Neuronal stem cell (in vitro differentiated cells): Measurements from ENCODE around the gene RBM15B.

Experiments used
- DNase-seq: peaks from one replicate; pipeline ENCODE4 v3.0.0-alpha.2; 2013; ENCODE audit warnings: low spot score
- H2AFZ ChIP-seq: one replicate; pipeline ENCODE4 v1.6.1; 2013; ENCODE audit warnings: mild to moderate bottlenecking, low read length, inconsistent platforms
- H2AK5ac ChIP-seq: 2 replicates; pipeline ENCODE4 v1.6.1; 2013; ENCODE audit warnings: low read depth, mild to moderate bottlenecking, inconsistent platforms, low read length, moderate library complexity, mixed read lengths
- H2BK120ac ChIP-seq: 2 replicates; pipeline ENCODE4 v1.6.1; 2013; ENCODE audit warnings: low read depth, mild to moderate bottlenecking, inconsistent platforms, low read length, moderate library complexity, mixed read lengths
- H2BK12ac ChIP-seq: one replicate; pipeline ENCODE4 v1.6.1; 2013; ENCODE audit warnings: low read length, inconsistent platforms
- H2BK15ac ChIP-seq: 2 replicates; pipeline ENCODE4 v1.6.1; 2013; ENCODE audit warnings: mild to moderate bottlenecking, low read length, inconsistent platforms, mixed read lengths
- H2BK5ac ChIP-seq: one replicate; pipeline ENCODE4 v1.6.1; 2013; ENCODE audit warnings: inconsistent platforms, mild to moderate bottlenecking, low read length, moderate library complexity
- H3K14ac ChIP-seq: one replicate; pipeline ENCODE4 v1.6.1; 2013; ENCODE audit warnings: low read length, inconsistent platforms
- H3K18ac ChIP-seq: 2 replicates; pipeline ENCODE4 v1.6.1; 2013; ENCODE audit warnings: low read length, inconsistent platforms
- H3K23ac ChIP-seq: 2 replicates; pipeline ENCODE4 v1.6.1; 2013; ENCODE audit warnings: low read depth, mild to moderate bottlenecking, mixed read lengths, low read length, inconsistent platforms; ENCODE audit not compliant: poor library complexity
- H3K27ac ChIP-seq: replicated peaks from 3 replicates; pipeline ENCODE4 v1.5.1; 2013; ENCODE audit warnings: low read length, inconsistent platforms
- H3K27me3 ChIP-seq, 3 experiments: 2 replicates each; pipeline ENCODE4 v1.6.1; 2013; ENCODE audit warnings: low read length in 3 of 3, mild to moderate bottlenecking in 2 of 3, inconsistent platforms in 1 of 3, low read depth in 1 of 3, mixed read lengths in 1 of 3, moderate library complexity in 1 of 3; ENCODE audit not compliant: control insufficient read depth in 3 of 3, insufficient read depth in 3 of 3
- H3K36me3 ChIP-seq, 2 donors: replicated peaks in 1 of 2; 2 replicates each; pipeline ENCODE4 v1.6.1; 2013; ENCODE audit warnings: low read length in 2 of 2; ENCODE audit not compliant: control insufficient read depth in 2 of 2, insufficient read depth in 2 of 2
- H3K4ac ChIP-seq: 2 replicates; pipeline ENCODE4 v1.6.1; 2013; ENCODE audit warnings: inconsistent platforms, mild to moderate bottlenecking, low read length, moderate library complexity
- H3K4me1 ChIP-seq, 2 donors: 1 replicate in 1 of 2; 2 replicates in 1 of 2; pipeline ENCODE4 v1.6.1; 2013; ENCODE audit warnings: low read length in 2 of 2, low read depth in 1 of 2; ENCODE audit not compliant: control insufficient read depth in 2 of 2, insufficient read depth in 1 of 2
- H3K4me2 ChIP-seq: one replicate; pipeline ENCODE4 v1.6.1; 2013; ENCODE audit warnings: mild to moderate bottlenecking, low read length, inconsistent platforms; ENCODE audit not compliant: insufficient read depth, poor library complexity, severe bottlenecking
- H3K4me3 ChIP-seq, 2 donors: 2 replicates each; pipeline ENCODE4 v1.5.1; 2013; ENCODE audit warnings: low read length in 2 of 2, mild to moderate bottlenecking in 2 of 2, inconsistent platforms in 1 of 2, moderate library complexity in 1 of 2
- H3K79me1 ChIP-seq: one replicate; pipeline ENCODE4 v1.6.1; 2013; ENCODE audit warnings: low read depth, mild to moderate bottlenecking, inconsistent platforms, low read length, moderate library complexity
- H3K9ac ChIP-seq: one replicate; pipeline ENCODE4 v1.6.1; 2013; ENCODE audit warnings: mild to moderate bottlenecking, low read depth, low read length, inconsistent platforms; ENCODE audit not compliant: poor library complexity
- H3K9me3 ChIP-seq, 2 donors: replicated peaks in 1 of 2; 2 replicates each; pipeline versions ENCODE3 to v1.6.1; 2013; ENCODE audit warnings: low read length in 2 of 2, mild to moderate bottlenecking in 2 of 2, inconsistent platforms in 1 of 2, low read depth in 1 of 2, mixed read lengths in 1 of 2, moderate library complexity in 1 of 2; ENCODE audit not compliant: control insufficient read depth in 2 of 2, insufficient read depth in 1 of 2
- H4K8ac ChIP-seq: one replicate; pipeline ENCODE4 v1.6.1; 2013; ENCODE audit warnings: low read depth, mild to moderate bottlenecking, inconsistent platforms, low read length, moderate library complexity
- H4K91ac ChIP-seq: one replicate; pipeline ENCODE4 v1.6.1; 2013; ENCODE audit warnings: low read length, low read depth, mild to moderate bottlenecking, inconsistent platforms; ENCODE audit not compliant: poor library complexity
- WGBS, 2 donors: extraction: QIAGEN DNeasy Blood & Tissue Kit; methylation state at CpG; one replicate each; pipeline ENCODE4 v1.1.7; 2013; ENCODE audit warnings: missing lambda C conversion rate in 2 of 2, mixed read lengths in 1 of 2; ENCODE audit not compliant: insufficient read length in 2 of 2, insufficient replicate concordance in 1 of 2; ENCODE audit errors: extremely low coverage in 2 of 2; 5-methylcytosine and 5-hydroxymethylcytosine counted together

Gene RBM15B

DNA sequence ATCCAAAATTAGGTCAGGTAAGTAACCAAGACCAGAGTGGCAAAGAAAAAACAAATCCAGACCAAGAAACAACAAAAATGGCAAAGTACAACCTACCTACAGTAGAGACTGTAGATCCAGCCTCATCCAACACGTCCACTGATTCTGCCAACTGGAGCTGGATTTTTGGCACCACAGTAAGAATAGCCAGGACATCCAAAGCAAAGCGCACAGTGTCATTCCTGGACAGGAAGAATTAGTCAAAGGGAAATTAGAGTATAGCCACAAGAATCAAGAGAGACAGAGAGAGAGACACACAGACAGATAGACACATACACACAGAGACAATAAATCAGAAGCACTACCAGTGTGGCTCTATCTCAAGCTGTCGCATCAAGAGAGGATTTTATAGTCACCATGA is 31.1 kb downstream of the RBM15B start:
- Histone ChIP-seq H3K27me3 (no peaks in the 10 kb centered on the region), H3K23ac (no peak overlapping the region), H2BK120ac (no peak overlapping the region), H3K4ac (no peak overlapping the region), H3K18ac (no peak overlapping the region), H2BK15ac (no peak overlapping the region), H3K36me3 (peaks cover 22 to 89% of the 10 kb centered on the region in 2 donors), H3K27ac (no peak overlapping the region), H3K9me3 (no peaks in the 10 kb centered on the region), H2BK5ac (no peak overlapping the region), H3K4me1 (no peaks in the 10 kb centered on the region), H3K14ac (no peak overlapping the region), H4K91ac (no peak overlapping the region), H3K4me2 (no peak overlapping the region), H4K8ac (no peak overlapping the region), H3K79me1 (no peaks in the 10 kb centered on the region), H2BK12ac (no peak overlapping the region), H3K4me3 (no peak overlapping the region), H2AFZ (no peak overlapping the region), H2AK5ac (no peak overlapping the region), H3K9ac (no peak overlapping the region)
- no CpG with 5 or more reads among the region's 3 CpGs for WGBS, 2 donors
- no peak for DNase-seq

DNA sequence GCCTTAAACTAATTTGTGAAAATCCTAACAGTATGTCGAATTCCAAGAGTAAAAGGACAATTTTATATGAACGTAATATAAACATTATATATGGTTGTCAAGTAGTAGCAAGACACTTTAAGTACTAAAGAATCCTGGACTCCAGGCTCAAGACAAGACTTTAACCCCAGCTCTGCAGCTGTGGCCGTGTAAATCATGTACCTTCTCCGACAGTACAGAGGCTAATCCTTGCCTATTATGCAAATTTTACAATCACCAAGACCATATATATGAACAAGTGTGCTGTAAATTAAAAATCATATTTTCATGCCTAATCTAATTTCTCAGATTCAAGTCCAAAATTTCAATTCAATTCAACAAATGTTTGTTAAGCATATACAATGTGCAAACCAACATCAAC is 35.8 kb downstream of the RBM15B start:
- Histone ChIP-seq H3K9me3 (no peaks in the 10 kb centered on the region), H2AFZ (no peak overlapping the region), H3K27ac (no peak overlapping the region), H2BK15ac (no peak overlapping the region), H3K79me1 (no peaks in the 10 kb centered on the region), H3K18ac (no peak overlapping the region), H4K8ac (no peak overlapping the region), H2AK5ac (no peak overlapping the region), H3K4me2 (no peak overlapping the region), H2BK5ac (no peak overlapping the region), H3K9ac (no peak overlapping the region), H3K4me3 (no peak overlapping the region), H2BK12ac (no peak overlapping the region), H3K23ac (no peak overlapping the region), H4K91ac (no peak overlapping the region), H3K4me1 (no peaks in the 10 kb centered on the region), H2BK120ac (no peak overlapping the region), H3K14ac (no peak overlapping the region), H3K36me3 (peaks cover 13 to 92% of the 10 kb centered on the region in 2 donors), H3K27me3 (no peaks in the 10 kb centered on the region), H3K4ac (no peak overlapping the region)
- DNase-seq, result no peak
- WGBS, 2 donors, result no CpG with 5 or more reads among the region's 4 CpGs

DNA sequence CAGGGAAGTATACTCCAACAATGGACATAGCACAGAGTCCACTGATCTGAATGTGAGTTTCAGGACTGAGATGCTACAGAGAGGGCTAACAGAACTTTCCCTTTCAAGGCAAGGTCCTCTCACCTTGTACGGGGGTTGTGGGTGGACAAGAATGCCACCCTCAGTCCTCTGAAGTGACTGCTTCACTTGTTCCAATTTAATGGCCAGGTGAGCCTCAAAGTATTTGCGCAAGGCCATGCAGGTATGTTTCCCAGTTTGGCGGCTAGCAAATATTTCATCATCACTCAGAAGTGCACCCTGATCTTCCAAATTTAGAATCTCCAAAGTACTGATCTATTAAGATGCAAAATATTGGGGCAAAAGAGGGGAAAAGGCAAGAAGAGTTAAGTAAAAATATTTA is 38.1 kb downstream of the RBM15B start:
- no peaks in the 10 kb centered on the region for H3K9me3 ChIP-seq
- H3K23ac ChIP-seq, result no peak overlapping the region
- H2BK12ac ChIP-seq, result no peak overlapping the region
- H3K18ac ChIP-seq, result no peak overlapping the region
- H4K8ac ChIP-seq, result no peak overlapping the region
- H2BK120ac ChIP-seq, result no peak overlapping the region
- no peak overlapping the region for H4K91ac ChIP-seq
- H2AK5ac ChIP-seq, result no peak overlapping the region
- H3K27ac ChIP-seq, result no peak overlapping the region
- no peak overlapping the region for H3K14ac ChIP-seq
- peaks cover 14 to 95% of the 10 kb centered on the region in 2 donors for H3K36me3 ChIP-seq
- H3K79me1 ChIP-seq, result no peaks in the 10 kb centered on the region
- H3K4me1 ChIP-seq, result no peaks in the 10 kb centered on the region
- WGBS, 2 donors, result no CpG with 5 or more reads among the region's 3 CpGs
- H3K4me3 ChIP-seq, result no peak overlapping the region
- H3K4me2 ChIP-seq, result no peak overlapping the region
- no peak overlapping the region for H2BK15ac ChIP-seq
- H2AFZ ChIP-seq, result no peak overlapping the region
- no peak for DNase-seq
- no peaks in the 10 kb centered on the region for H3K27me3 ChIP-seq
- no peak overlapping the region for H2BK5ac ChIP-seq
- no peak overlapping the region for H3K4ac ChIP-seq
- no peak overlapping the region for H3K9ac ChIP-seq

DNA sequence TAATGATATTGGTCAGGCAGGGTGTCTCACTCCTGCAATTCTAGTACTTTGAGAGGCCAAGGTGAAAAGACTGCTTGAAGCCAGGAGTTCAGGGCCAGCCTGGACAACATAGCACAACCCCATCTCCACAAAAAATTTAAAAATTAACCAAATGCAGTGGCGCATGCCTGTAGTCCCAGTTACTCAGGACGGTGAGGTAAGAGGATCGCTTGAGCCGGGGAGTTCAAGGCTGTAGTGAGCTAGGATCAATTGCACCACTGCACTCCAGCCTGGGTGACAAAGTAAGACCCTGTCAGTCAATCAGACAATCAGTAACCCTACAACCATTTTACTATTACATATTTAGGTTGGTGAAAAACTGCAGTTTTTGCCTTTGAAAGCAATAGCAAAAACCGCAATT is 43.0 kb downstream of the RBM15B start:
- no peak overlapping the region for H3K14ac ChIP-seq
- H4K8ac ChIP-seq, result no peak overlapping the region
- H3K4me3 ChIP-seq, result no peak overlapping the region
- H2BK120ac ChIP-seq, result no peak overlapping the region
- H3K18ac ChIP-seq, result no peak overlapping the region
- H3K36me3 ChIP-seq, result peaks cover 11 to 84% of the 10 kb centered on the region in 2 donors
- no peak overlapping the region for H3K9ac ChIP-seq
- H3K4me1 ChIP-seq, result no peaks in the 10 kb centered on the region
- no peak overlapping the region for H4K91ac ChIP-seq
- H3K79me1 ChIP-seq, result no peaks in the 10 kb centered on the region
- H3K4ac ChIP-seq, result no peak overlapping the region
- H3K27ac ChIP-seq, result no peak overlapping the region
- no peak overlapping the region for H2BK5ac ChIP-seq
- no peak overlapping the region for H2BK15ac ChIP-seq
- DNase-seq, result no peak
- H3K27me3 ChIP-seq, result no peaks in the 10 kb centered on the region
- no peaks in the 10 kb centered on the region for H3K9me3 ChIP-seq
- no peak overlapping the region for H2BK12ac ChIP-seq
- no peak overlapping the region for H3K4me2 ChIP-seq
- H2AK5ac ChIP-seq, result no peak overlapping the region
- WGBS, 2 donors, result no CpG with 5 or more reads among the region's 5 CpGs
- no peak overlapping the region for H3K23ac ChIP-seq
- no peak overlapping the region for H2AFZ ChIP-seq
